Central memory CD4-positive, alpha-beta T cell (primary cell): ENCODE data around the gene MLNR.

Source experiments
- DNase-seq: peaks from one replicate; pipeline ENCODE4 v3.0.0; 2022
- total RNA-seq, 3 experiments: gene quantifications; one replicate each; lab custom pipeline; 2026; lab: John Stamatoyannopoulos, UW

The MLNR gene, protein sequence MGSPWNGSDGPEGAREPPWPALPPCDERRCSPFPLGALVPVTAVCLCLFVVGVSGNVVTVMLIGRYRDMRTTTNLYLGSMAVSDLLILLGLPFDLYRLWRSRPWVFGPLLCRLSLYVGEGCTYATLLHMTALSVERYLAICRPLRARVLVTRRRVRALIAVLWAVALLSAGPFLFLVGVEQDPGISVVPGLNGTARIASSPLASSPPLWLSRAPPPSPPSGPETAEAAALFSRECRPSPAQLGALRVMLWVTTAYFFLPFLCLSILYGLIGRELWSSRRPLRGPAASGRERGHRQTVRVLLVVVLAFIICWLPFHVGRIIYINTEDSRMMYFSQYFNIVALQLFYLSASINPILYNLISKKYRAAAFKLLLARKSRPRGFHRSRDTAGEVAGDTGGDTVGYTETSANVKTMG
- total RNA-seq: 0 reads per million in 3 experiments

DNA sequence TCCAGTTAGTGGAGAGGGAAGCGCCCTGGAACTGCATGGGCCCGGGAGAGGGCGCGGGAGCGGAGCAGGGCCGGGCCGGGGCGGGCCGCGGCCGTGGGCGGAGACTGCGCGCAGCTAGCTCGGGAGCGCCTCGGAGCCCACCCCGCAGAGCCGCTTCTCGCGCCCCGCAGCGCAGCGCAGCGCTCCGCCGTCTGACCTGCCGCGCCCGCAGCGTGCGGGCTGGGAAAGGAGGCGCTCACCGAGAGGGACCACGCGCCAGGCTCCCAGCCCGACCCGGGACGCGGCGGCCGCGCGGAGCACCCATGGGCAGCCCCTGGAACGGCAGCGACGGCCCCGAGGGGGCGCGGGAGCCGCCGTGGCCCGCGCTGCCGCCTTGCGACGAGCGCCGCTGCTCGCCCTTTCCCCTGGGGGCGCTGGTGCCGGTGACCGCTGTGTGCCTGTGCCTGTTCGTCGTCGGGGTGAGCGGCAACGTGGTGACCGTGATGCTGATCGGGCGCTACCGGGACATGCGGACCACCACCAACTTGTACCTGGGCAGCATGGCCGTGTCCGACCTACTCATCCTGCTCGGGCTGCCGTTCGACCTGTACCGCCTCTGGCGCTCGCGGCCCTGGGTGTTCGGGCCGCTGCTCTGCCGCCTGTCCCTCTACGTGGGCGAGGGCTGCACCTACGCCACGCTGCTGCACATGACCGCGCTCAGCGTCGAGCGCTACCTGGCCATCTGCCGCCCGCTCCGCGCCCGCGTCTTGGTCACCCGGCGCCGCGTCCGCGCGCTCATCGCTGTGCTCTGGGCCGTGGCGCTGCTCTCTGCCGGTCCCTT is at the start of gene MLNR:
TSS of gene MLNR (plus strand) at position 303 of the 820 bp plus-strand sequence. CDS start at position 303, 0 bp downstream.
- DNase-seq: peak; percentile 31

DNA sequence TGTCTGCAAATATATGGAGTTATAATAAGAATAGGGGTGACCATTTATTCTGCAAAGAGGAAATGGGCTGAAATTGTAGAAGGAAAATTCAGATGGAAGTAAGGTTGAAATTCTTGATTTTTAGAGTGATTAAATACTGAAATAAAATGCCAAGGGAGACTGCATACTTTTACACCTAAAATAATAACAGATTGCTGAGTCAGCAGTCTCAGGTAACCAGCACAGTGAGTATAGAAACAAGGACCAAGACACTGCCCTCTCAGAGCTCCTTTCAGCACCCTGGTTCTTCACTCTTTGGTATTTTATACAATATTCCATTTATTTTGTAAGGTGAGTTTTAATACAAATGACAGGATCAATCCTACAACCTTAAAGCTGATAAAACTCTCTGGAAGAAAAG is 48.8 kb upstream of the MLNR start:
- no peak for DNase-seq

DNA sequence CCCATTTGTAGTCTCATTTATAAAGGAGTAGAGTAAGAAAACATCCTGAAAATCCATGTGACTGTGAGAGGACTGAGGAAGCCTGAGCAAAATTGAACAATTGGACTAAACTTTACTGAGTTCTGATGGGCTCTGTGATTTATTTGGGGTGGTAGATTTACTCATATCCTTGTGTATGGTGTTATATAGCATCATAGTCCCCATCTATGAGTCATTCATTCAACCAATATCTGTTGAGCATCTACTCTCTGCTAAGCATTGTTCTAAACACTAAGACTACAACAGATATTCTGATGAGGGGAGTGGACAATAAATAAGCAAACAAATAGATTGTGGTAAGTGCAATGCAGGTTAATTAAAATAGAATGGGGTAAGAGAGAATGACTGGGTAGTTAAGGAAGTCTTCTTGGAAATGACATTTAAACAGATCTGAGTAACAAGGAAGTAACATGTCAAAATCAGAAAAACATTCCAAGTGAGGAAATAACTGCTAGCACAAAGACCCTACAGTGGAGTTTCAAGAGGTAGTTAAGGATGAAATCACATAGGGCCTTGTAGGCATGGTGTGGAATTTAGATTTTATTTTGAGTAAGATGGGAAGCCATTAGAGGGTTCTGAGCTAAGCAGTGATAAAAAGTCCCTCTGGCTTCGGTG is 36.3 kb upstream of the MLNR start:
- DNase-seq: no peak

DNA sequence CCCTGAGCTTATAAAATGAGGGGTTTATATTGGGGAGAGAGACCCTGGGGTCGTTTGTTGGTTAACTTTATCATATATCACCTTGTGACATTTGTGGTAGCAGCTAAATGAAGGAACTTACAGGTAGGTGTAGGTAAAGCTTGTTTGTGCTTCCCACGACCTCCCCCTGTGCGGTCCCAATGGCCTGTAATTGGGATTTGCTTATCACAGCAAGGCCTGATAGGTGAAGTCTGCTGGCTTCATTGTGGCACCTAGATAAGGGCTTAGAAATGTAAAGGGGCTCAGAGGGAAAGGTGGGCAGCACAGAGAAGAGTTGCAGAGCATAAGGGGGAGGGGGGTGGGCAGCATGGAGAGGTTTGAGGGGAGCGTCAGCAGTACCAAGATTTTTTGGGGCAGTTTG is 35.5 kb upstream of the MLNR start:
- no peak for DNase-seq

DNA sequence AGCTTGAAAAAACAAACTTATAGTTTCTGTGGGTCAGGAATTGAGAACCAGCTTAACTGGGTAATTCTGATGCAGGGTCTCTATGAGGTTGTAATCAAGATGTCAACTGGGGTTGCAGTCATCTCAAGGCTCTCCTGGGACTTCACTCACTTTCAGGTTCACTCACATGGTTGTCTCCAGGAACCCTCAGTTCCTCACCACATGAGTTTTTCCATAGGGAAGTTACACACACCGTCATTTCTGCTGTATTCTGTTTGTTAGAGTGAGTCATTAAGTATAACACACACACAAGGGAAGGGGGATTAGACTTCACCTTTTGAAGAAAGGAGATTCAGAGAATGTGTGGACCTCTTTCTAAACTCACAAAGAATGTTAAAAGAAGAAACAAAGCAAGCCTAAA is 34.9 kb upstream of the MLNR start:
- DNase-seq: no peak

GRCh38 chr13:49190901-49191300 is 29.2 kb upstream of the MLNR start:
- no peak for DNase-seq

- no peak for DNase-seq
Measured at GRCh38 chr13:49206641-49207040, 13.5 kb upstream of the MLNR start.

GRCh38 chr13:49208619-49209018 is 11.5 kb upstream of the MLNR start:
- DNase-seq: no peak

GRCh38 chr13:49210114-49210513 is 10.0 kb upstream of the MLNR start:
- DNase-seq: no peak

- no peak for DNase-seq
Measured at GRCh38 chr13:49210669-49211068, 9.5 kb upstream of the MLNR start.

GRCh38 chr13:49213539-49213938 is 6.6 kb upstream of the MLNR start:
- DNase-seq: no peak

- no peak for DNase-seq
Measured at GRCh38 chr13:49213997-49214916, 5.9 kb upstream of the MLNR start.

GRCh38 chr13:49214917-49215376 is 5.2 kb upstream of the MLNR start:
- peak; percentile 28 for DNase-seq

DNA sequence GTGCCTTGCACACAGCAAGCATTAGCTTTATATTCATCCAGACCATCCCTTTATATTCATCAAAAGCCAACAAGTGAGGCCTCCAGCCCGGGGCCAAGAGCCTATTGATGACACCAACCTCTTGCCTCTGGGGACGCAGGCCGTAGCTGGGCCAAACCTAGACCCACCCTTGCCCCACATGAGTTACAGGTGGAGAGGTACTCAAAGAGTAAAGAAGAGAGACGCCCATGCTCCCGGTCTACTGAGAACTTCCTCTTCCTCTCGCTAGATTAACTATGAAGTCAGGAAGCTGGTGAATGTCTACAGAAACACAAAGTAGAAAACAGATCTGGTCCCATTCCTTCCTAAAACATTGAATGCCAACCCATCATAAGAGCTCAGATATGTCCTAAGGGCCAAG is 3.8 kb upstream of the MLNR start:
- no peak for DNase-seq

- no peak for DNase-seq
Measured at GRCh38 chr13:49217962-49218492, 2.1 kb upstream of the MLNR start.

GRCh38 chr13:49218493-49219051 is 1.6 kb upstream of the MLNR start:
- no peak for DNase-seq

DNA sequence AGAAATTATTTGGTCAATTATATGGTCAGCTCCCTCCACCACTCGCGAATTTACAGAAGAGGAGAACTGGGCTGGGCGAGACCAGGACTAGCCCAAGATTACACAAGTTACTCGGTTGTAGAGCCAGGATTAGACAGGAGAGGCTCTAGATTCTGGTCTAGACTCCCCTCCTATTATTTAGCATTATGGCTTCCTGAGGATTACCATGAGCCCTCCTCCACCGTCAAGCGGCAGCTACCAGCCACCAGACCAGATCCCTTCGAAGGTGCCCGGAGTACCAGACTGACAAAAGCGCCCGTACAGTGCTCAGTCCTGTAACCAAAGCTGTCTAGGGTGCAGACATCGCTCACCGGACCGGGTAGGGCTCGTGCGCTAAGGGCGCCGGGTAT is 497 bp upstream of the MLNR start:
- DNase-seq: no peak

GRCh38 chr13:49220856-49221589 is 885 bp downstream of the MLNR start:
- DNase-seq: no peak

DNA sequence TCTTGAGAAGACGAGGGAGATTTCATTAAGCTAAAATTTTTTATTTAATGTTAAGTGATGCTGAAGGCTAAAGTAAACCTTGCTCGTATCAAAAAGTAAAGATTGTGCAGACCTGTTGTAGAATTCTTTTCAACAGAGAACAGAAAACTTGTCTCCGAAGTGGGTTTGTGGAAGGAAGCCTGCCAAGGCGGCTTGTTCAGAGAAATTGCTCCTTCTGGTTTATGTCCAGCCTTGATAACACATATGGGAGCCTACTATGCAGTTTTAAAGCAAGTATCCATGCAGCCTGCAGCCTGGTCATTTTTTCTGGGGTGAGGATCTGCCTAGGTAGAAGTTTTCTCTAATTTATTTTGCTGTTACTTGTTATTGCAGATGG is 1.4 kb downstream of the MLNR start:
- no peak for DNase-seq

DNA sequence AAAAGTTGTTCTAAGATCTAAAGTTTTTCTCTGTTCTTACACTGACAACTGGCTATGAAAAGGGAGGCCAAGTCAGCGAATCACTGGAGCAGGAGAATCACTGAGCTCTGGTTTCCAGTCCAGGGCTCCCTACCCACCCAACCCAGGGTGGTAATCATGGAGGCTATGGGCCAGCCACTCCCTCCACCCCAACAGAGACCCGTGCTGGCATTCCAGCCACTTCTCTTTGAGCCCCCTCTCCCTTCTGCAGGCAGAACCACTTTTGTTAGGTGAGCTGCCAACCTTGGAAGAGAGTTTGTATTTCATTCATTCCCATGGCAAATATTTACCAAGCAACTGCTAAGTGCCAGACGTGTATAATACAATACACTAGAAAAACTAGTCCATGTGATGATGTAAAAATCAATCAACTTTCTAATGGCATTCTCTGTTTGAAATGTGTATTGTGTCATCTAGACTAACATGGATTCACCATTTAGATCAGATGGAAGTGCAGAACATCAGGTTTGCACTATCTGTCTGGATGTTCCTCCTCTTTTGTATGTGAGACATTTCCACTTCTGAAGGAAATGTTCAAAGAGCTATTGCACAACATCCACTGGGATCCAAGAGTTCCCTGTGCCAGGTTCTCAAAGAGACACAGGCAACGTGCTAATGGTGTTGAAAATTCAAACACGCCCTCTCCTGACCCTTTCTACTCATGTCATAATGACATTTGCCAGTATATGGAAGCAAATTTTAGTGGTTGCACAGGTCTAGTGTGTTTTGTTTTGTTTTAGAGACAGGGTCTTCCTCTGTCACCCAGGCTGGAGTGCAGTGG is 5.3 kb downstream of the MLNR start:
- DNase-seq: no peak
